ENCODE measurements around the gene XPO6. TPM values are rescaled to one million over a fixed set of nuclear protein-coding genes. Genes with fewer than 3 reads are reported as not detected.

The XPO6 gene
- total RNA-seq, 1 donor from 2014 or later: 72.7 TPM

- no peak for TF ChIP-seq POLR2AphosphoS5 (IDR thresholded peaks at IDR 0.05; ENCODE audit: insufficient read depth in 1 of 2, low read depth in 1 of 2)
- TF ChIP-seq POLR2A (IDR thresholded peaks at IDR 0.05): no peak
- TF ChIP-seq CTCF (IDR thresholded peaks at IDR 0.05): no peak
- intact Hi-C loops (cut with DNase I): no loop called here
- Histone ChIP-seq H3K4me1 (no peaks in the 10 kb centered on the region), H3K27me3 (peaks cover 4% of the 10 kb centered on the region), H3K27ac (no peak overlapping the region), H3K9me3 (no peaks in the 10 kb centered on the region), H3K4me3 (no peak overlapping the region), H3K36me3 (no peaks in the 10 kb centered on the region)
- DNase-seq (ENCODE audit: extremely low spot score in 2 of 2): no peak
These were observed 147.6 kb downstream of the XPO6 start for GRCh38 chr16:28064150-28064549.

GRCh38 chr16:28063591-28064061 lies 148.1 kb downstream of the XPO6 start, which contains the start of gene GSG1L:
Gene GSG1L (minus strand): TSS chr16:28063714. CDS start chr16:28063424, 290 bp downstream.
- H3K9me3 ChIP-seq: no peaks in the 10 kb centered on the region
- DNase-seq (ENCODE audit: extremely low spot score in 2 of 2): no peak
- intact Hi-C loops (cut with DNase I): no loop called here
- peaks cover 4% of the 10 kb centered on the region for H3K27me3 ChIP-seq
- peak within 1 kb of the TSS in 1 of 2 donors; percentile 37 for H3K4me3 ChIP-seq
- no peaks in the 10 kb centered on the region for H3K36me3 ChIP-seq
- no peaks in the 10 kb centered on the region for H3K4me1 ChIP-seq
- TF ChIP-seq POLR2A (IDR thresholded peaks at IDR 0.05): no peak
- no peak for TF ChIP-seq CTCF (IDR thresholded peaks at IDR 0.05)
- TF ChIP-seq POLR2AphosphoS5 (IDR thresholded peaks at IDR 0.05; ENCODE audit: insufficient read depth in 1 of 2, low read depth in 1 of 2): no peak
- H3K27ac ChIP-seq: no peak within 1 kb of the TSS

GRCh38 chr16:28062847-28063521 lies 148.8 kb downstream of the XPO6 start:
- peaks cover 4% of the 10 kb centered on the region for H3K27me3 ChIP-seq
- H3K4me1 ChIP-seq: no peaks in the 10 kb centered on the region
- H3K9me3 ChIP-seq: no peaks in the 10 kb centered on the region
- H3K36me3 ChIP-seq: no peaks in the 10 kb centered on the region
- intact Hi-C loops (cut with DNase I): no loop called here
- DNase-seq (ENCODE audit: extremely low spot score in 2 of 2): no peak
- peak overlapping the region in 1 of 2 donors; percentile 37 for H3K4me3 ChIP-seq
- TF ChIP-seq CTCF (IDR thresholded peaks at IDR 0.05) (no peak), POLR2AphosphoS5 (IDR thresholded peaks at IDR 0.05; ENCODE audit: insufficient read depth in 1 of 2, low read depth in 1 of 2) (no peak), POLR2A (IDR thresholded peaks at IDR 0.05) (no peak)
- no peak overlapping the region for H3K27ac ChIP-seq

GRCh38 chr16:28062261-28062846 lies 149.4 kb downstream of the XPO6 start:
- no peaks in the 10 kb centered on the region for H3K36me3 ChIP-seq
- DNase-seq (ENCODE audit: extremely low spot score in 2 of 2): no peak
- no peak overlapping the region for H3K27ac ChIP-seq
- H3K4me3 ChIP-seq: peak overlapping the region in 1 of 2 donors; percentile 37
- H3K4me1 ChIP-seq: no peaks in the 10 kb centered on the region
- H3K9me3 ChIP-seq: no peaks in the 10 kb centered on the region
- intact Hi-C loops (cut with DNase I): no loop called here
- TF ChIP-seq CTCF (IDR thresholded peaks at IDR 0.05): no peak
- TF ChIP-seq POLR2A (IDR thresholded peaks at IDR 0.05): no peak
- TF ChIP-seq POLR2AphosphoS5 (IDR thresholded peaks at IDR 0.05; ENCODE audit: insufficient read depth in 1 of 2, low read depth in 1 of 2): no peak
- peaks cover 4% of the 10 kb centered on the region for H3K27me3 ChIP-seq
